ENCODE measurements around the gene PIP4K2A.
"Not testable (repeated sequence)": the region's sequence is repeated elsewhere in the genome, so short reads cannot be mapped to it uniquely, and the experiment has no call there.

The PIP4K2A gene

GRCh38 chr10:22719406-22720042 is 5.1 kb upstream of the PIP4K2A start:
- no peak for DNase-seq (ENCODE audit: low read depth)

GRCh38 chr10:22718659-22719058 is 4.3 kb upstream of the PIP4K2A start:
- DNase-seq (ENCODE audit: low read depth): not testable (repeated sequence)

GRCh38 chr10:22717728-22718127 is 3.4 kb upstream of the PIP4K2A start:
- no peak for DNase-seq (ENCODE audit: low read depth)

GRCh38 chr10:22716943-22717342 is 2.6 kb upstream of the PIP4K2A start:
- DNase-seq (ENCODE audit: low read depth): no peak

GRCh38 chr10:22715290-22715625 is 880 bp upstream of the PIP4K2A start:
- DNase-seq (ENCODE audit: low read depth): no peak

- no peak for DNase-seq (ENCODE audit: low read depth)
Observed at GRCh38 chr10:22713853-22714478, 412 bp downstream of the PIP4K2A start.

GRCh38 chr10:22712956-22713852 is 1.2 kb downstream of the PIP4K2A start:
- no peak for DNase-seq (ENCODE audit: low read depth)

GRCh38 chr10:22712211-22712955 is 2.0 kb downstream of the PIP4K2A start:
- peak; percentile 39 for DNase-seq (ENCODE audit: low read depth)

GRCh38 chr10:22711373-22711772 is 3.0 kb downstream of the PIP4K2A start:
- DNase-seq (ENCODE audit: low read depth): no peak

GRCh38 chr10:22710139-22710745 is 4.1 kb downstream of the PIP4K2A start:
- no peak for DNase-seq (ENCODE audit: low read depth)

GRCh38 chr10:22708772-22709171 is 5.6 kb downstream of the PIP4K2A start:
- no peak for DNase-seq (ENCODE audit: low read depth)

GRCh38 chr10:22705527-22705926 is 8.9 kb downstream of the PIP4K2A start:
- DNase-seq (ENCODE audit: low read depth): no peak

GRCh38 chr10:22704942-22705341 is 9.4 kb downstream of the PIP4K2A start:
- no peak for DNase-seq (ENCODE audit: low read depth)

- DNase-seq (ENCODE audit: low read depth): no peak
Observed at GRCh38 chr10:22704471-22704911, 9.9 kb downstream of the PIP4K2A start.

GRCh38 chr10:22702348-22702747 is 12.0 kb downstream of the PIP4K2A start:
- DNase-seq (ENCODE audit: low read depth): no peak

GRCh38 chr10:22701132-22701826 is 13.1 kb downstream of the PIP4K2A start:
- DNase-seq (ENCODE audit: low read depth): no peak

- no peak for DNase-seq (ENCODE audit: low read depth)
Observed at GRCh38 chr10:22700489-22700888, 13.9 kb downstream of the PIP4K2A start.

GRCh38 chr10:22699976-22700375 is 14.4 kb downstream of the PIP4K2A start:
- DNase-seq (ENCODE audit: low read depth): no peak

GRCh38 chr10:22698941-22699440 is 15.4 kb downstream of the PIP4K2A start:
- DNase-seq (ENCODE audit: low read depth): no peak

GRCh38 chr10:22697800-22698199 is 16.6 kb downstream of the PIP4K2A start:
- DNase-seq (ENCODE audit: low read depth): no peak

- no peak for DNase-seq (ENCODE audit: low read depth)
Observed at GRCh38 chr10:22697101-22697500, 17.3 kb downstream of the PIP4K2A start.
